ENCODE results near the gene PCSK6. TPM values are rescaled to one million over a fixed set of nuclear protein-coding genes. Genes with fewer than 3 reads are reported as not detected.

Gene PCSK6
- polyA plus RNA-seq, 1 donor from 2014 or later: 1.1 TPM

GRCh38 chr15:101490408-101490891 lies 943 bp upstream of the PCSK6 start (continued):
- no peak for TF ChIP-seq REST (IDR thresholded peaks at IDR 0.05; ENCODE audit: borderline replicate concordance)

- Histone ChIP-seq H3K79me2 (replicated peaks; ENCODE audit: insufficient read depth, low read length) (no peaks in the 10 kb centered on the region), H2AFZ (ENCODE audit: low read depth, low read length) (no peak overlapping the region), H3K27me3 (ENCODE audit: insufficient read depth, low read depth, low read length) (peaks cover 25% of the 10 kb centered on the region), H3K27ac (ENCODE audit: low read length) (no peak overlapping the region), H4K20me1 (ENCODE audit: insufficient read depth) (no peaks in the 10 kb centered on the region), H3K36me3 (ENCODE audit: insufficient read depth, low read length) (no peaks in the 10 kb centered on the region), H3K9me2 (ENCODE audit: insufficient read depth, low read length) (no peaks in the 10 kb centered on the region), H3K4me3 (ENCODE audit: low read length) (no peak overlapping the region), H3F3A (ENCODE audit: insufficient read depth, low read length, poor library complexity, severe bottlenecking) (no peaks in the 10 kb centered on the region), H3K4me2 (ENCODE audit: low read length) (no peak overlapping the region), H3K9me3 (ENCODE audit: low read length) (peaks cover 3% of the 10 kb centered on the region), H3K9ac (ENCODE audit: low read length) (no peak overlapping the region)
- TF ChIP-seq SMC3 (conservative IDR thresholded peaks at IDR 0.05; ENCODE audit: poor library complexity) (no peak), POLR2AphosphoS5 (IDR thresholded peaks at IDR 0.05) (no peak), CTCF (IDR thresholded peaks at IDR 0.05; ENCODE audit: poor library complexity, severe bottlenecking) (no peak), MXI1 (conservative IDR thresholded peaks at IDR 0.05; ENCODE audit: poor library complexity, severe bottlenecking) (no peak), RAD21 (conservative IDR thresholded peaks at IDR 0.05) (no peak), EZH2 (IDR thresholded peaks at IDR 0.05; ENCODE audit: borderline replicate concordance, insufficient read depth, low read length, poor library complexity, severe bottlenecking) (no peak), TAF1 (IDR thresholded peaks at IDR 0.05; ENCODE audit: low read depth) (no peak), REST (IDR thresholded peaks at IDR 0.05; ENCODE audit: borderline replicate concordance) (no peak), EP300 (conservative IDR thresholded peaks at IDR 0.05; ENCODE audit: poor library complexity, severe bottlenecking) (no peak)
These were observed 289 bp downstream of the PCSK6 start for GRCh38 chr15:101489237-101489598.

Data from neural cell (in vitro differentiated cells).